Calu3 (cell line): Measurements from ENCODE around the gene TMC1. TPM values are rescaled to one million over a fixed set of nuclear protein-coding genes. Genes with fewer than 3 reads are reported as not detected.

ENCODE experiments used
- BruUV-seq: library from RNA; stranded (reverse); fragments of 400-500 nt; replicated peaks from 2 replicates; lab custom pipeline; 2021; lab: Mats Ljungman, UMichigan
- CTCF ChIA-PET: fragments of 300-600 bp; sonication (Branson Sonifier 250); formaldehyde crosslinking; loops from one replicate; lab custom pipeline; 2022; ENCODE audit warnings: antibody characterized with exemption; lab: Charles Lee
- DNase-seq: peaks from one replicate; pipeline ENCODE4 v3.0.0; 2022
- H3K27ac Mint-ChIP-seq: one replicate; pipeline ENCODE4 v1.8.0; 2022; ENCODE audit warnings: mixed read lengths; ENCODE audit not compliant: unreplicated experiment
- H3K27me3 Mint-ChIP-seq: one replicate; pipeline ENCODE4 v1.8.0; 2022; ENCODE audit warnings: mixed read lengths; ENCODE audit not compliant: unreplicated experiment
- H3K36me3 Mint-ChIP-seq: one replicate; pipeline ENCODE4 v1.8.0; 2022; ENCODE audit warnings: mild to moderate bottlenecking, moderate library complexity, mixed read lengths; ENCODE audit not compliant: insufficient read depth, unreplicated experiment
- H3K4me1 Mint-ChIP-seq: one replicate; pipeline ENCODE4 v1.8.0; 2022; ENCODE audit warnings: mild to moderate bottlenecking, low read depth, mixed read lengths; ENCODE audit not compliant: unreplicated experiment
- H3K4me3 Mint-ChIP-seq: one replicate; pipeline ENCODE4 v1.8.0; 2022; ENCODE audit warnings: mild to moderate bottlenecking, low read depth, moderate library complexity, mixed read lengths; ENCODE audit not compliant: unreplicated experiment
- H3K9me3 Mint-ChIP-seq: one replicate; pipeline ENCODE4 v1.8.0; 2022; ENCODE audit warnings: low read depth, mixed read lengths; ENCODE audit not compliant: unreplicated experiment
- CTCF ChIP-seq: fragments of 200-600 bp; IDR thresholded peaks from one replicate; pipeline ENCODE4 v1.8.0; 2022; ENCODE audit warnings: antibody characterized with exemption; ENCODE audit not compliant: unreplicated experiment
- intact Hi-C: fragments of 100-400 bp; cut with micrococcal nuclease; formaldehyde crosslinking; loops from one replicate; pipeline ENCODE4 v1.10.0; 2022; ENCODE audit not compliant: unreplicated experiment
- total RNA-seq: library from RNA; stranded (reverse); gene quantifications from 2 replicates; pipeline ENCODE4 v1.2.3, GENCODE V29; 2022

Gene TMC1
- total RNA-seq, 1 experiment from 2014 or later: not detected

GRCh38 chr9:72863456-72864094 lies 342.2 kb downstream of the TMC1 start:
- Mint-ChIP-seq H3K27ac (no peak overlapping the region), H3K36me3 (no peaks in the 10 kb centered on the region), H3K27me3 (no peaks in the 10 kb centered on the region), H3K4me3 (no peak overlapping the region), H3K4me1 (peaks cover 2% of the 10 kb centered on the region), H3K9me3 (peaks cover 2% of the 10 kb centered on the region)
- CTCF ChIA-PET: no interaction called here
- intact Hi-C loops: no loop called here
- DNase-seq: no peak
- TF ChIP-seq CTCF: no peak
- no TSS peak for BruUV-seq

- TF ChIP-seq CTCF: no peak
- H3K9me3 Mint-ChIP-seq: peaks cover 2% of the 10 kb centered on the region
- no TSS peak for BruUV-seq
- H3K4me3 Mint-ChIP-seq: no peak overlapping the region
- no peaks in the 10 kb centered on the region for H3K27me3 Mint-ChIP-seq
- no peak for DNase-seq
- intact Hi-C loops: no loop called here
- CTCF ChIA-PET: no interaction called here
- H3K4me1 Mint-ChIP-seq: no peaks in the 10 kb centered on the region
- H3K27ac Mint-ChIP-seq: no peak overlapping the region
- no peaks in the 10 kb centered on the region for H3K36me3 Mint-ChIP-seq
Measured at GRCh38 chr9:72864327-72864726, 342.9 kb downstream of the TMC1 start.

GRCh38 chr9:72871685-72872084 lies 350.3 kb downstream of the TMC1 start:
- H3K27me3 Mint-ChIP-seq: no peaks in the 10 kb centered on the region
- DNase-seq: peak; percentile 1
- no peaks in the 10 kb centered on the region for H3K36me3 Mint-ChIP-seq
- intact Hi-C loops: loop anchor here (1.0 to 5.0 kb wide), 5 partner anchors 89 to 326 kb away; no protein-coding TSS in a partner anchor
- no peak overlapping the region for H3K27ac Mint-ChIP-seq
- CTCF ChIA-PET: interaction anchor here (1.0 to 1.9 kb wide), 4 partner anchors 13 to 270 kb away, joined by 3 to 10 read pairs (median 4); no protein-coding TSS in a partner anchor
- no peak overlapping the region for H3K4me3 Mint-ChIP-seq
- H3K9me3 Mint-ChIP-seq: peaks cover 2% of the 10 kb centered on the region
- peaks cover 6% of the 10 kb centered on the region for H3K4me1 Mint-ChIP-seq
- peak; percentile 51 for TF ChIP-seq CTCF
- no TSS peak for BruUV-seq

- Mint-ChIP-seq H3K4me3 (no peak overlapping the region), H3K36me3 (no peaks in the 10 kb centered on the region), H3K4me1 (peaks cover 6% of the 10 kb centered on the region), H3K27ac (no peak overlapping the region), H3K9me3 (peaks cover 2% of the 10 kb centered on the region), H3K27me3 (no peaks in the 10 kb centered on the region)
- no peak for TF ChIP-seq CTCF
- intact Hi-C loops: loop anchor here (5.0 kb wide), 2 partner anchors 310 to 325 kb away; no protein-coding TSS in a partner anchor
- CTCF ChIA-PET: interaction anchor here (0.9 to 1.9 kb wide), 2 partner anchors 150 to 207 kb away, joined by 3 to 10 read pairs; no protein-coding TSS in a partner anchor
- no peak for DNase-seq
- BruUV-seq: no TSS peak
Measured at GRCh38 chr9:72872718-72873117, 351.3 kb downstream of the TMC1 start.
